NB4 (cell line): Measurements from ENCODE around the gene NLGN4X.

Experiments used
- CTCF ChIP-seq: IDR thresholded peaks from one replicate; pipeline ENCODE4 v1.5.1; 2012; ENCODE audit warnings: low read depth, low read length
- MAX ChIP-seq: IDR thresholded peaks from 2 replicates; pipeline ENCODE4 v1.6.1; 2011; ENCODE audit warnings: low read depth, low read length

GRCh38 chrX:5965406-5965805, 263.3 kb downstream of the NLGN4X start:
- TF ChIP-seq CTCF (no peak), MAX (no peak)
